Activated naive CD8-positive, alpha-beta T cell treated with anti-CD3 and anti-CD28 coated beads, Interleukin-2, amount 50 U/mL, for 24 hours (primary cell): ENCODE measurements around the gene TCF3.
"Not testable (repeated sequence)": the region's sequence is repeated elsewhere in the genome, so short reads cannot be mapped to it uniquely, and the experiment has no call there.

ENCODE experiments used
- ATAC-seq: fragments of 150-1000 bp; cut with Tn5 transposase; one replicate; pipeline ENCODE4 v1.10.0; 2021
- DNase-seq: peaks from one replicate; pipeline ENCODE4 v3.0.0; 2021
- H3K27ac Mint-ChIP-seq: one replicate; pipeline ENCODE4 v1.8.0; 2021; ENCODE audit warnings: mild to moderate bottlenecking, mixed read lengths
- H3K27me3 Mint-ChIP-seq: one replicate; pipeline ENCODE4 v1.8.0; 2021; ENCODE audit warnings: mixed read lengths
- H3K36me3 Mint-ChIP-seq: one replicate; pipeline ENCODE4 v1.8.0; 2021; ENCODE audit warnings: low read depth, mixed read lengths
- H3K4me1 Mint-ChIP-seq: one replicate; pipeline ENCODE4 v1.8.0; 2021; ENCODE audit warnings: mixed read lengths
- H3K4me3 Mint-ChIP-seq: one replicate; pipeline ENCODE4 v1.8.0; 2021; ENCODE audit warnings: mild to moderate bottlenecking, moderate library complexity, mixed read lengths
- H3K9me3 Mint-ChIP-seq: one replicate; pipeline ENCODE4 v1.8.0; 2021; ENCODE audit warnings: mixed read lengths

The TCF3 gene

DNA sequence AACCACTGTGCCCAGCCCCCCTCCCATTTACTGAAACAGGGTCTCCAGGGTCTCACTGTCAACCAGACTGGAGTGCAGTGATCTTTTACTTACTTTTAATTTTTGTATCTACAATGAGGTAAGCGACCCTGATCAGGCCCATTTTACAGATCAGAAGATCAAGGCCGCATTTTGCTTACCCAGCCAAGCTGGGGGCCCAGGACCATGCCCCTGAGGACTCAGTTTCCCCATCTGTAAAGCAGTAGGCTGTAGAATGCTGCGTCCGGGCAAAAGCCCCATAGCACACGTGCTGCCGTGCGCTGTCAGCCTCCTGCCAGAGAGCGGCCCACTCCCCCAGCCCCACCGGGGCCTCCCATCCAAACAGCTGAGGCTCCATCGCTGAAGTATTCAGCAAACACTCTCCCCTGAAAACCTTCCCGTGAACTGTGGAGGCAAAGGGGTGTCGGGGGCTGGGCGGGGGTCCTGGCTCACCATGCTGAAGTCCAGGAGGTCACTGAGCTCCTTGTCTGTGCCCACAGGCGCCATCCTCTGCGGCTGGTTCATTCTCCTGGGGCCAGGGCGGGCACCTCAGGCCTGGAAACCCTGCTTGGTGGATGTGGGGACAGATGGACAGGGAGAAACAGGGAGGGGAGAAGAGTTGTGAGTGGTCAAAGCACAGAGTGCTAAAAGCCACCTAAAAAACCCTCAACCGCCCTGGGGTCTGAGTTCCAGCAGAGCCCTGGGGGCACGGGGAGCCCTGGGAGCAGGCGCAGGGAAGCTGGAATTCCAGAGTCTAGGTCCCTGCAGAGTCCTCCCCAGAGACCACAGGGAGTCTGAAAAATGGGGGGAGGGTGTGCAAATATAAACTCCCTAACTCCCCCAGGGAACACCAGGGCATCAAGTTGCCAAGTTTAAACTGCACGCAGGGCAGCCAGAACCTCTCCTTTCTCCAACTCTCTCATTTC, 2.4 kb downstream of the TCF3 start:
- Mint-ChIP-seq H3K27ac (peak overlapping the region; percentile 94), H3K27me3 (no peaks in the 10 kb centered on the region)
- no peak for ATAC-seq

DNA sequence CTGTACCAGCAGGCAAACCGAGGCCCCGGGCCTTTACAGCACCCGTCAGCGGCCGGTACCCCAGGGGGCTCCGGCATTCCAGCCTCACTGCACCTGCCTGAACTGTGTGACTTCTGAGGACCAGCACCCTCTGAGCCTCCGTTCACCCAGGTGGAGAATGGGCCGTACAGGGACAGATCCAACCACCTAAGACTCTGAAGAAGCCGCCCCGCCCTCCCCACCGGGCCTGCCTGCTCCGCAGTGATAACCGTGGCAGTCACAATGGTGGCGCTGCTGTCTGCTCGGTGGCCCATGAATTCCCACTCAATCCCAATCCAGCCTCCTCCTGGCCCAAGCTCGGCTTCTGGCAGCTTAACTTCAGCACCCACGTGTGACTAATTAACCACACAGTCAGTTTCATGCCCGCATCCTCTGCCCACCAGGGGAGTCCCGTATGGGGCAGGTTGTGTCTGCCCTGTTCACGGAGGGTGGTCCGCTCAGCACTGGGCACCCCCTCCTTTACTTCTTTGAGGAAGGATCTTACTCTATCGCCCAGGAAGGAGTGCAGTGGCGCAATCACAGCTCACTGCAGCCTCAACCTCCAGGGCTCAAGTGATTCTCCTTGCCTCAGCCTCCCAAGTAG, 3.4 kb downstream of the TCF3 start:
- Mint-ChIP-seq H3K9me3 (no peaks in the 10 kb centered on the region), H3K27ac (peak overlapping the region; percentile 43), H3K36me3 (peaks cover 6% of the 10 kb centered on the region), H3K4me3 (peak overlapping the region; percentile 42), H3K27me3 (no peaks in the 10 kb centered on the region), H3K4me1 (peaks cover 34% of the 10 kb centered on the region)
- peak; percentile 41 for DNase-seq
- ATAC-seq: no peak

More for the DNA sequence above, 2.4 kb downstream of the TCF3 start:
- DNase-seq: no peak
- H3K9me3 Mint-ChIP-seq: no peaks in the 10 kb centered on the region
- H3K4me3 Mint-ChIP-seq: peak overlapping the region; percentile 92
- H3K4me1 Mint-ChIP-seq: peaks cover 34% of the 10 kb centered on the region
- peaks cover 6% of the 10 kb centered on the region for H3K36me3 Mint-ChIP-seq

DNA sequence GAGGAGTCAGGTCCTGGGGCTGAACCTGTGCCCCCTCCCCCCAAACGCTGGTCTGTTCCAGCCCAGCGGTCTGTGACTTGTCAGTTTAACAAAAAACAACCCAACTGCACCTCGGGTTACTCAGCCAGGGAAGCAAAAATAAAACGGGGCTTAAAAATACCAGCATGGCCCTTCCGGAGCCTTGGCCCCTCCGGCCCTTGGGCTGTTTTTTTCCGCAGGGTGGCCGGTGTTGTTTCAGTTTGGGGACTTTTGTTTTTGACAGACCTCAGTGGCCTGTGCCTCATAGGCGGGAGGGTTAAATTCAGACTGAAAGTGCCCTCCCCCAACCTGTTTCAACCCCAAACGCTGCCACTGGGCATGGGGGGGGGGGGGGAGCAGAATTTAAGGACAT, 4.0 kb downstream of the TCF3 start:
- Mint-ChIP-seq H3K9me3 (no peaks in the 10 kb centered on the region), H3K4me3 (no peak overlapping the region), H3K27ac (no peak overlapping the region), H3K27me3 (no peaks in the 10 kb centered on the region), H3K36me3 (peaks cover 6% of the 10 kb centered on the region), H3K4me1 (peaks cover 34% of the 10 kb centered on the region)
- ATAC-seq (no peak), DNase-seq (no peak)

DNA sequence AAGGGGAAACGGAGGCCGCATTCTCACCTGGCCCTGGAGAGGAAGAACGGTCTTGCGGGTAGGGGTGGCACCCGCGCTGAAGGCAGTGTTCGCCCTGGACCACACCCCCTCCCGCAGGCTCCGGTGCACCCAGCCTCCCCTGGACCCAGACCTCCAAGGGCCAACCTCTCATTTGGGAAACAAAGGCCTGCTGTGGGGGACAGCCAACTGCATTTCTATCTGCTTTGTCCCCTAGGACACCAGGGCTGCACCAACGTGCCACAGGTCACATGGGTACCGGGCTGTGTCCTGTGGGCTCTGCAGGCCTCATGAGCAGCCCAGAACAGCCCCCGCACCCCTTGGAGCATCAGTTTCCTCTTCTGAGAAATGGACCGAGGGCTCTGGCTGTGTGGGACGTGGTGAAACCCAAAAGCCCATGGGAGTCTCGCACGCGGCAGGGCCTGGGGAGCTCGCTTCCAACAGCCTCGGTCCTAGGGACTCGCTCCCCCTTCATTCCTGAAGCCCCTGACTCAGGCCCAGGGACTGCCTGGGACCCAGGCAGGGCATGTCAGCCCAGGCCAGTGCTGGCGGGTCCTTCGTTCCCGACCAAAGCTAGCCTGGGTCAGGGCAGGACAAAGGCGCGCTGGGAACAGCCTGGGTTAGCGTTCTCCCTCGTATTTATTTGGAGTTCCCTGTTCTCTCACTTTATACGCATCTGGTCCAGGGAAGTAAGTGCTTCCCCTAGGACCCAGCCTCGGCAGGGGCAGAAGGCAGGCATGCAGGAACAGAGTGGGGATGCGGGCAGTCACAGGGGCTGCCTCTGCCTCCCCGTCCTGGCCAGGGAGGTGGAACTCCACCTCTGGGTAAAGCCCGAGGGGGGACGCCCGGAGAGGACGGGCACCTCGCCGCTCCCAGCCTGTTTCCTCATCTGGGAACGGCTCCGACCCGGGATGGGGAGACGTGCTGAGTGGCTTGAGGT, 4.6 kb downstream of the TCF3 start:
- no peak overlapping the region for H3K4me3 Mint-ChIP-seq
- H3K9me3 Mint-ChIP-seq: no peaks in the 10 kb centered on the region
- no peak for ATAC-seq
- no peak for DNase-seq
- no peak overlapping the region for H3K27ac Mint-ChIP-seq
- H3K4me1 Mint-ChIP-seq: peaks cover 30% of the 10 kb centered on the region
- H3K27me3 Mint-ChIP-seq: no peaks in the 10 kb centered on the region
- peaks cover 7% of the 10 kb centered on the region for H3K36me3 Mint-ChIP-seq

DNA sequence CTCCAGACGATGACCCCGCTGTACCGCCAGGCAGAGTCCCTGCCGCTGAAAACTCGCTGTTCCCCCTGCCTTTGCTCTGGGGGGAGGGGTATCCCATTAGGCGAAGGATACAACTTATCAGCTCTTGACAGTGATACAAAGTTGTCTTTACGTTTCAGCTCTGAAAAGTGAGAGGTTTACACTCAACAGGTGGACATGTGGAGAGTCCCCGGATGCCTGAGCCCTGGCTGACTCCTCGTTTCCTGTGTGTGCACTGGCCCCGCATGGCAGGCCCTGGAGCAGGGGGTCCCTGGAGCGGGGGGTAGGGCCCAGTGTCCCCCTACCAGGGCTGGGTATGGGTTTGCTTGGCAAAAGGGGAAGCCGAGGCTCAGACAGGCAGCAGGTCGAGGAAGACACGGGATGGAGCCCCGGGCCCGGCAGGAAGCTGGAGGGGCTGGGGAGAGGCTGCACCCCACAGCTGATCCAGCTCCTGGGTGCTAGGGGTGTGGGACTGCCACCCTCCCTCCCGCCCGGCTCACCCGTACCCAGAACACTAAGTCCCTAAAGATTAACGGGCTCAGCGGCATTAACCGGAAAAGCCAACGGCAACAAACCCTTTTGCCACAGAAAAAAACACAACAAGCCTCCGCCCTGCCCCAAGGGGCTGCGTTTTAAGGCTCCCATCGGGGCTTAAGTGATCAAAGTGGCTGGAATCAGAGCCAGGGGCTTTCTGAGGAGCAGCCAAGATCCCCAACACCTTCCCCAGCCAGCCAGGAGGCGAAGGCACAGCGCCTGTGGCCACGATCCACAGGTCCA, 5.6 kb downstream of the TCF3 start:
- peaks cover 10% of the 10 kb centered on the region for H3K36me3 Mint-ChIP-seq
- H3K27me3 Mint-ChIP-seq: no peaks in the 10 kb centered on the region
- no peak overlapping the region for H3K27ac Mint-ChIP-seq
- DNase-seq (no peak), ATAC-seq (no peak)
- H3K9me3 Mint-ChIP-seq: no peaks in the 10 kb centered on the region
- H3K4me1 Mint-ChIP-seq: peaks cover 30% of the 10 kb centered on the region
- H3K4me3 Mint-ChIP-seq: no peak overlapping the region

DNA sequence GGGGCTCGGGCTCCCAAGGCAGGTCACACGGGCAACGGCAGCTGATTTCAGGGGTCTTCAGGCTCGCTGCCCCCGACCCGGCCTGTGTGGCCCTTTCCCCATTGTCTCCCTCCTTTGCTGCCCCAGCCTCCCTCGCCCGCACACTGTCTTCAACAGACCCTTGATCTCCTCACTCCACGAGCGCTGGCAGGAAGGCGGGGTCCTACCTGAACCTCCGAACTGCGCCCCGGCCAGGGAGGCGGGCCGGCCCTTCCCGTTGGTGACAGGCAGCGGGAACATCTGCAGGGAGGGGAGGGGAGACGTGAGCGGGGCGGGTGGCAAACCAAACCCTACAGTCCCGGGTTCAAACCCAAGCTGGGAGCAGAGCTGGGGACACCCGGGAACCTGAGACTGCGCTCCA, 6.3 kb downstream of the TCF3 start:
- Mint-ChIP-seq H3K9me3 (no peaks in the 10 kb centered on the region), H3K27me3 (no peaks in the 10 kb centered on the region), H3K4me1 (peaks cover 28% of the 10 kb centered on the region), H3K4me3 (no peak overlapping the region), H3K36me3 (peaks cover 11% of the 10 kb centered on the region), H3K27ac (no peak overlapping the region)
- DNase-seq (no peak), ATAC-seq (no peak)

DNA sequence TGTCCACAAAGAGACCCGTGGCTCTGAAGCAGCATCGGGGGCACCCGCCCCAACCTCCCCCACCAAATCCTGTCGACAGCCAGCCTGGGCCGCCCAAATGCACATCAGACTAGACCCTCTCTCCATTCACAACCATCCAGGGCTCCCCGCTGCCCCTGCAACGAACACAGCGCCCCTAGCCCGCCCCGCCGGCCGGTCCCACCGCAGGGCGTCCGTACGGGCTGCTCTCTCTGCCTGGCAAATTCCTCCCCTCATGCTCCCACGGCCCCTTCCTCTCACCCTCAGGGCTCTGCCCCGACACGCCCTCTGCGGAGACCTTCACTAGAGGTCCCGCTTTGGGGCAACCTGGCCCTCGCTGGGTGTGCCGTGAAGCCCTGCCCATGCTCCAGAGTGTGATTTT, 7.1 kb downstream of the TCF3 start:
- no peak for ATAC-seq
- peaks cover 12% of the 10 kb centered on the region for H3K36me3 Mint-ChIP-seq
- DNase-seq: no peak

DNA sequence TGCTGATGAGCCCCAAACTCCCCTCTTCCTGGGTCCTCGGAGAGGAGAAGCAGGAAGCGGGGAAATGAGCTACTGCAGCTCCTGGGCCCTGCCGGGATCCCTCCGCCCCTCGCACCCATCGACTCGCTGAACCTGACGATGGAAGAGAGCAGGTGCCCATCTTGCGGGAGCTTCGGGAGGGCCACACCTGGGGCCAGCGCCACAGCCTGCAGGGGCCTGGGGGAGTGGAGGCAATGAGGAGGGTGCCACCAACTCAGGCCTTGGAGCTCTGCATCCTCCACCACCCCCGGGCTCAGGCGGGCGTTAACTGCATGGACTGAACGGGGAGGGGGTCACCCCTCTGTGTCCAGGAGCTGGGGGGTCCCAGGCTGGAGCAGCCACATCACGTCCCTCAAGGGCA, 8.3 kb downstream of the TCF3 start:
- DNase-seq (no peak), ATAC-seq (no peak)
- Mint-ChIP-seq H3K27ac (no peak overlapping the region), H3K4me1 (peaks cover 10% of the 10 kb centered on the region), H3K36me3 (peaks cover 20% of the 10 kb centered on the region), H3K4me3 (no peak overlapping the region), H3K27me3 (no peaks in the 10 kb centered on the region), H3K9me3 (no peaks in the 10 kb centered on the region)

More for the DNA sequence above, 7.1 kb downstream of the TCF3 start:
- Mint-ChIP-seq H3K27ac (peak overlapping the region; percentile 35), H3K4me3 (no peak overlapping the region), H3K9me3 (no peaks in the 10 kb centered on the region), H3K27me3 (no peaks in the 10 kb centered on the region), H3K4me1 (peaks cover 21% of the 10 kb centered on the region)

DNA sequence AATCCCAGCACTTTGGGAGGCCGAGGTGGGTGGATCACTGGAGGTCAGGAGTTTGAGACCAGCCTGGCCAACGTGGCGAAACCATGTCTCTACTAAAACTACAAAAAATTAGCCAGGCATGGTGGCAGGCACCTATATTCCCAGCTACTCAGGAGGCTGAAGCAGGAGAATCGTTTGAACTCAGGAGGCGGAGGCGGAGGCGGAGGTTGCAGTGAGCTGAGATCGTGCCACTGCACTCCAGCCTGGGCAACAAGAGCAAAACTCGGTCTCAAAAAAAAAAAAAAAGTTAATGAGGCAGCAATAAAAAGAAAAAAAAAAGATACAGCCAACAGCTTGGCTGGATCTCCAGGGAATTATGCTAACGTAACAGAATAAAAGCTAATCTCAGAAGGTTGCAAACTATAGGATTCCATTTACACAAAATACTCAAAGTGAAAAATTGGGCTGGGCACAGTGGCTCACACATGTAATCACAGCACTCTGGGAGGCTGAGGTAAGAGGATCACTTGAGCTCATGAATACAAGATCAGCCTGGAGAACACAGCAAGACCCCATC, 11.4 kb downstream of the TCF3 start:
- H3K36me3 Mint-ChIP-seq: peaks cover 31% of the 10 kb centered on the region
- DNase-seq, H3K4me1 Mint-ChIP-seq, H3K27ac Mint-ChIP-seq, ATAC-seq, H3K27me3 Mint-ChIP-seq, H3K4me3 Mint-ChIP-seq, H3K9me3 Mint-ChIP-seq: not testable (repeated sequence)

DNA sequence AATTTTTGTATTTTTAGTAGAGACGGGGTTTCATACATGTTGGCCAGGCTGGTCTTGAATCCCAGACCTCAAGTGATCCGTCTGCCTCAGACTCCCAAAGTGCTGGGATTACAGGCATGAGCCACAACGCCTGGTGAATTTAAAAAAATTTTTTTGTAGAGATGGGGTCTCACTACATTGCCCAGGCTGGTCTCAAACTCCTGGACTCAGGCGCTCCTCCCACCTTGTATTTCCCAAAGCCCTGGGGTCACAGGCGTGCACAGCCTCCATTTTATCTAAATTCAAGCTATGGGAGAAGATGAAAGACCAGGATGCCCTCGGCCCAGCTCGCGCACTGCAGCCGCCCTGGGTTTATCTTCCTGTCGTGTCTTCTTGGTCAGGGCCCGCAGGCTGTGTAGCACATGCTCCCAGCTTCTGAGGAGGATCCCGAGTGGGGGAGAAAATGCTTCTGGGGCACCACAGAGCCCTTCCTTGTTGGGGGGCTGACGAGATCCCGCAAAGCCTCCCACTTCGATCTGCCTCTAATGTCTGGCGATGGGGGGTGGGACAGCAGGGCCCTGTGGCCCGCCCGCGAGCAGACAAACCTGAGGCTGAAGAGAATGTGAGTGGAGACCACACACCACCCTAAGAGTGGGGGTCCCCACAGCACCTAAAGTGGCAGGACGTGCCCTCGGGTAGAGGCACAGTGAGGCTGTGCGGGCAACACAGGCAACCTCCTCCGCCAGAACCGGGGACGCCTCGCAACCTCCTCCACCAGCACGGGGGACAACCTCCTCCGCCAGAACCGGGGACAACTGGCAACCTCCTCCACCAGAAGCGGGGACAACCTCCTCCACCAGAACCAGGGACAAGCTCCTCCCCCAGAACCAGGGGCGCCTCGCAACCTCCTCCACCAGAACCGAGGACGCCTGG, 15.8 kb downstream of the TCF3 start:
- H3K4me3 Mint-ChIP-seq: no peak overlapping the region
- peaks cover 2% of the 10 kb centered on the region for H3K4me1 Mint-ChIP-seq
- DNase-seq (no peak), ATAC-seq (no peak)
- H3K9me3 Mint-ChIP-seq: no peaks in the 10 kb centered on the region
- peaks cover 27% of the 10 kb centered on the region for H3K36me3 Mint-ChIP-seq
- no peaks in the 10 kb centered on the region for H3K27me3 Mint-ChIP-seq
- H3K27ac Mint-ChIP-seq: no peak overlapping the region

DNA sequence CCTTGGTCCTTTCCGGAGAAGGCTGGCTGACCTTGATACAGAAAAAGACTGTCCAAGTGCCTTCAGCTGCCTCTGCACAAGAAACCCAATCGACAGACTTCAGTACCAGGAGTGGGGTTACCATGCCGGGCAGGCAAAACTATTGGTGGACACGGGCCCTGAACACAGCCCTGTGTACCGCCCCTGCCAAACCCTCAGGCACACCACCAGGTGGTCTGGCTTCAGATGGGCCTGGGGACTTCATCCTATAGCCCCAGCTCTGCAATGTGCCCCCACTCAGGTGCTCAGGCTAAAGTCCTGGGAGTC, 17.5 kb downstream of the TCF3 start:
- H3K36me3 Mint-ChIP-seq: peaks cover 25% of the 10 kb centered on the region
- peaks cover 2% of the 10 kb centered on the region for H3K4me1 Mint-ChIP-seq
- no peaks in the 10 kb centered on the region for H3K27me3 Mint-ChIP-seq
- no peak overlapping the region for H3K27ac Mint-ChIP-seq
- H3K9me3 Mint-ChIP-seq: no peaks in the 10 kb centered on the region
- H3K4me3 Mint-ChIP-seq: no peak overlapping the region
- DNase-seq (no peak), ATAC-seq (no peak)

DNA sequence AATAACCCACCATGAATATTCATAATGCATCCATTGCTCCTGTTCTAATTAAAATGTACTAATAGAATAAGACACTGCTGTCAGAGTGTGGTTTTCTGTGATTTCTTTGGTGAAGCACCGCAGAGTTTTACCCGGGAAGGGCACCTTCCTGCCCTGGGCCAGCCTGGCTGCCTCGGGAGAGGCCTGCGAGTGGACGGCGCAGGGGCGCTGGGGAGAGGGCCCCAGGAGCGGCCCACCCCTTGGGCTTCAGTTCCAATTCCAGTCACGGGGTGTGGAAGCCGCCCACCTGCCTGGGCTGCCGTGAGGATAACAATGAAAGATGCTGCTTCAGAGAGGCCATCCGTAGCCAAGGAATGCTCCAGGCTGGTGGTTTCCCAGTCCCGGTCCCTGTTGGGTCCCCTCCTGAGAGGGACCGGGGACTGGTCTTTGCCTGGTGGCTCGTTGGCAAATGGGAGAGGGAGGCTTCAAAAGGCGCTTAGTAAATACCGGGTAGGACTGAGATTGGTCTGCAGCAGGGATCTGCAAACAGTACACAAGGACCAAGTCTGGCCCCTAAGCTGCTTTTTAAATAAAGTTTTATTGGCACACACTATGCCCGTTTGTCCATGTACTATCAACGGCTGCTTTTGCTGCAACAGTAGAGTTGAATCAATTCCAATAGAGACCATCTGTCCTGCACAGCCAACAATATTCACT, 18.0 kb downstream of the TCF3 start:
- Mint-ChIP-seq H3K4me3 (no peak overlapping the region), H3K4me1 (peaks cover 2% of the 10 kb centered on the region), H3K27ac (no peak overlapping the region), H3K9me3 (no peaks in the 10 kb centered on the region), H3K27me3 (no peaks in the 10 kb centered on the region), H3K36me3 (peaks cover 20% of the 10 kb centered on the region)
- ATAC-seq (no peak), DNase-seq (no peak)
